ENCODE data around the gene ATG7. TPM values are rescaled to one million over a fixed set of nuclear protein-coding genes. Genes with fewer than 3 reads are reported as not detected.
"Not testable (repeated sequence)": the region's sequence is repeated elsewhere in the genome, so short reads cannot be mapped to it uniquely, and the experiment has no call there.

ATG7 gene
- total RNA-seq, 1 donor, result 131 TPM

DNA sequence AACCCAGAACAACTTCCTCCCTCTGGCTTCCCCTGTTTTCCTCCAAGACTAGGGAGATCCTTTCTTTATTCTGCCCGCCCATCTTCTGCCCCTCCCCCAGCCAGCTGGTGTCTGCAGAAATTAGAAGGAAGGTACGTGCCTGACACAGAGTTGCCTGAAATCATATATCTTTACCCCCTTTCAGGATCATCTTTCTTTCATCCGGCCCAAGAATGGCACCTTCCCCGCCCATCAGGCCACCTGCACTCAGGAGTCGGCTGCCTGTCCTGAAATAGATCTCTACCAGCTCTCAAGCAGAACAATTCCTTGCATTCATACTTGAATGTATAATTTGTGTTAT lies 237.8 kb downstream of the ATG7 start:
- no peak overlapping the region for H3K4me3 ChIP-seq (ENCODE audit: low read depth, low read length)
- DNase-seq (ENCODE audit: low read depth), result no peak
- TF ChIP-seq, protein P1, sequence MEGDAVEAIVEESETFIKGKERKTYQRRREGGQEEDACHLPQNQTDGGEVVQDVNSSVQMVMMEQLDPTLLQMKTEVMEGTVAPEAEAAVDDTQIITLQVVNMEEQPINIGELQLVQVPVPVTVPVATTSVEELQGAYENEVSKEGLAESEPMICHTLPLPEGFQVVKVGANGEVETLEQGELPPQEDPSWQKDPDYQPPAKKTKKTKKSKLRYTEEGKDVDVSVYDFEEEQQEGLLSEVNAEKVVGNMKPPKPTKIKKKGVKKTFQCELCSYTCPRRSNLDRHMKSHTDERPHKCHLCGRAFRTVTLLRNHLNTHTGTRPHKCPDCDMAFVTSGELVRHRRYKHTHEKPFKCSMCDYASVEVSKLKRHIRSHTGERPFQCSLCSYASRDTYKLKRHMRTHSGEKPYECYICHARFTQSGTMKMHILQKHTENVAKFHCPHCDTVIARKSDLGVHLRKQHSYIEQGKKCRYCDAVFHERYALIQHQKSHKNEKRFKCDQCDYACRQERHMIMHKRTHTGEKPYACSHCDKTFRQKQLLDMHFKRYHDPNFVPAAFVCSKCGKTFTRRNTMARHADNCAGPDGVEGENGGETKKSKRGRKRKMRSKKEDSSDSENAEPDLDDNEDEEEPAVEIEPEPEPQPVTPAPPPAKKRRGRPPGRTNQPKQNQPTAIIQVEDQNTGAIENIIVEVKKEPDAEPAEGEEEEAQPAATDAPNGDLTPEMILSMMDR (IDR thresholded peaks at IDR 0.05; ENCODE audit: insufficient read depth, low read depth, low read length), result no peak

DNA sequence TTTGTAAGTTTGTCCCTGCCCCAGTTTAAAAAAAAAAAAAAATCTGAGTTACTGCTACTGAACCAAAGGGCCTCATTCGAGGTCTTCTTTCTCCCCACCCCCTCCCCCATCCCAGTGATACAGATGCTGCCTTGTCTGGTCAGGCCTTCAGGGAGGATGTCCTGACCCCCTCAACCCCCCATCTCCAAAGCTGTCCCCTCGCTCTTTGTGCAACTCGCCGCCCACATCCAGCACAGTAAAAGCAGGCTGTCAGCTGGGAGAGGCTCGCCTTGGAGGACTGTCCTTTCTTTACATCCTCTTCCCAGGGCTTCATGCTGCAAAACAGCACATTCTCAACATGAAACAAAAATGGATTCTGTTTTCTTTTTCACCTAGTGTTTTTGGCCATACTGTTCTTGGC lies 238.2 kb downstream of the ATG7 start:
- H3K4me3 ChIP-seq (ENCODE audit: low read depth, low read length), result no peak overlapping the region
- TF ChIP-seq, protein P1 (IDR thresholded peaks at IDR 0.05; ENCODE audit: insufficient read depth, low read depth, low read length), result no peak
- DNase-seq (ENCODE audit: low read depth), result no peak

DNA sequence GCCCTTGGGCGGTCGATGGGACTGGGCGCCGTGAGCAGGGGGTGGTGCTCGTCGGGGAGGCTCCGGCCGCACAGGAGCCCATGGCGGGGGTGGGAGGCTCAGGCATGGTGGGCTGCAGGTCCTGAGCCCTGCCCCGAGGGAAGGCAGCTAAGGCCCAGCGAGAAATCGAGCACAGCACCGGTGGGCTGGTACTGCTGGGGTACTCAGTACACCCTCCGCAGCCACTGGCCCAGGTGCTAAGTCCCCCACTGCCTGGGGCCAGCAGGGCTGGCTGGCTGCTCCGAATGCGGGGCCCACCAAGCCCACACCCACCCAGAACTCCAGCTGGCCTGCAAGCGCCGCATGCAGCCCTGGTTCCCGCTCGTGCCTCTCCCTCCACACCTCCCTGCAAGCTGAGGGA lies 239.4 kb downstream of the ATG7 start:
- DNase-seq (ENCODE audit: low read depth); H3K4me3 ChIP-seq (ENCODE audit: low read depth, low read length): not testable (repeated sequence)

DNA sequence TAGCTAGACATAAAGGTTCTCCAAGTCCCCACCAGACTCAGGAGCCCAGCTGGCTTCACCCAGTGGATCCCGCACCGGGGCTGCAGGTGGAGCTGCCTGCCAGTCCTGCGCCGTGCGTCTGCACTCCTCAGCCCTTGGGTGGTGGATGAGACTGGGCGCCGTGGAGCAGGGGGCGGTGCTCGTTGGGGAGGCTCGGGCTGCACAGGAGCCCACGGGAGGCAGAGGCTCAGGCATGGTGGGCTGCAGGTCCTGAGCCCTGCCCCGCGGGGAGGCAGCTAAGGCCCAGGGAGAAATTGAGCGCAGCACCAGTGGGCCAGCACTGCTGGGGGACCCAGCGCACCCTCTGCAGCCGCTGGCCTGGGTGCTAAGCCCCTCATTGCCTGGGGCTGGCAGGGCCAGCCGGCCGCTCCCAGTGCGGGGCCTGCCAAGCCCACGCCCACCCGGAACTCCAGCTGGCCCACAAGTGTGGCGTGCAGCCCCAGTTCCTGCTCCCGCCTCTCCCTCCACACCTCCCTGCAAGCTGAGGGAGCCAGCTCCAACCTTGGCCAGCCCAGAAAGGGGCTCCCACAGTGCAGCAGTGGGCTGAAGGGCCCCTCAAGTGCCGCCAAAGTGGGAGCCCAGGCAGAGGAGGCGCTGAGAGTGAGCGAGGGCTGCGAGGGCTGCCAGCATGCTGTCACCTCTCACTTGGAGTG lies 241.1 kb downstream of the ATG7 start:
- not testable (repeated sequence) for DNase-seq (ENCODE audit: low read depth); H3K4me3 ChIP-seq (ENCODE audit: low read depth, low read length)

DNA sequence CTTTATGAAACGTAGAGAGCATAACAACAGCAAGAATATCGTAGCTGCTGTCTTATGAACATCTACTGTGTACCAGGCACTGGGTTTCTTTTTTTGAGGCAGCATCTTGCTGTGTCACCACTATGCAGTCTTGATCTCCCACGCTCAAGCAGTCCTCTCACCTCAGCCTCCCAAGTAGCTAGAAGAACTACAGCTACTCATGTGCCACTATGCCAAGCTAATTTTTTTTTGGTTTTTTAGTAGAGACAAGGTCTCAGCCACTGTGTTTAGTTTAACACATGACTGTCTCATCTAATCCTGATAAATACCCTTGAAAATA lies 241.6 kb downstream of the ATG7 start:
- H3K4me3 ChIP-seq (ENCODE audit: low read depth, low read length), result no peak overlapping the region
- DNase-seq (ENCODE audit: low read depth), result no peak
- TF ChIP-seq, protein P1 (IDR thresholded peaks at IDR 0.05; ENCODE audit: insufficient read depth, low read depth, low read length), result no peak

DNA sequence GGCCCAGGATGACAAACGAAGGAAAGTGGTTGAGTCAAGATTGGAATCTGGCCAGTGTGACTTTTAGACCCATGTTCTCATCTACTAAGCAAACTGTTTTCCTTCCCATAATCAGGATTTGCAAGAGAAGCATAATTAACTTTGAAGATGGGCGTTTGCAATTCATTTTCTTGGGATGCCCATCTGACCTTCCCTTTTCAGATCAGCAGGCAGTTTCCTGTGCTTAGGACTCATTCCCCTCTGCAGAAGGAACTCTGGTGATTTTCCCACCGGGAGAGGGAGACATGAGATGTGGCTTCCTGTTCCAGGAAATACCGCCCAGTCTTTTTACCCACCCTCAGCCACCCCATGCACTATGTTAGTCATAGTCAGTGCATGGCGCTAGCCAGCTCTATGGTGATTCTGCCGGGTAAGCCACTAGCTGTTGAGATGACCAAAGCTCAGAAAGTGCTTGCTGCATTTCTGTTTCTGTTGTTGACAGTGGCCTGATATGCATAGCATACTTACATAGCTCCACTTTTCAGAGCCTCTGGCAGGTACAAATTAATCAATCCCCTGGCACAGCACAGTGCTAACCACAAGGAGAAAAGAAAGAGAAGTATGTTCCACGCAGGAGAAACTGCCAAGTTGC lies 242.1 kb downstream of the ATG7 start:
- TF ChIP-seq, protein P1 (IDR thresholded peaks at IDR 0.05; ENCODE audit: insufficient read depth, low read depth, low read length), result peak; percentile 28
- DNase-seq (ENCODE audit: low read depth), result peak; percentile 92
- no peak overlapping the region for H3K4me3 ChIP-seq (ENCODE audit: low read depth, low read length)

DNA sequence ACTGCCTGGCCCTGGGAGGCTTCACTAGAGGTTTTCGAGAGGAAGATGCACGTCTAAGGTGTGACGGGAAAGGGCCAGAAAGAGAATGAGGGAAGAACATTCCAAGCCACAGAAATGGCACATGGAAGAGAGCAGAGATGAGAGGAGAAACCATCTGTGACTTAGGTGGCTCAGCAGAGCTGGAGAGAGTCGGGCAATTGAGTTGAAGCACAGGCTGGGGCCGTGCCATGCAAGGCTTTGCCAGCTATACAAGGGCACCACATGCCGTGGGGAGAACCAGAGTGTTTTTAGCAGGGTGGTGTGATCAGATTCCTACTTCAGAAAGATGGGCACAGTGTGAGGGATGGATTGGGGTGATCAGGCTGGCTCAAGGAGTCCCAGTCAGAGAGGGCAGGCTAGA lies 245.4 kb downstream of the ATG7 start:
- TF ChIP-seq, protein P1 (IDR thresholded peaks at IDR 0.05; ENCODE audit: insufficient read depth, low read depth, low read length), result no peak
- DNase-seq (ENCODE audit: low read depth), result no peak
- no peak overlapping the region for H3K4me3 ChIP-seq (ENCODE audit: low read depth, low read length)

DNA sequence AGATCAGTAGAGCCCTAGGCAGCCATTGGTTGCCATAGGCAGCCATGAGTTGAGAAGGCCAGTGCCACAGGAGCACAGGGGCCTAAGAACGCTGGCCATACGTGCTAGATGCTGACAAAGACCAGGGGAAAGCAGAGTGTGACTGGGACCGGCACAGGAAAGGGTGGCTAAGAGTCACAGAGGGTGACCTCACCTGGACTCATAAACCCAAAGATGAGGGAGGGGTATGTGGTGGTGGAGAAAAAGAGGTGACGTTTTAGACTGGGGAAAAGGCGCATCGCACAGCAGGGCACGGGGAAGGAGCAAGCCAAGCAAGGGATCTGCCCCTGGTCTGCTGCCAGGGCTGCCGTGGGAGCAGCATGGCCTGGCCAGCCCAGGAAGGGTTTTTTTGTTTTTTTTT lies 249.0 kb downstream of the ATG7 start:
- H3K4me3 ChIP-seq (ENCODE audit: low read depth, low read length), result no peak overlapping the region
- TF ChIP-seq, protein P1 (IDR thresholded peaks at IDR 0.05; ENCODE audit: insufficient read depth, low read depth, low read length), result no peak
- no peak for DNase-seq (ENCODE audit: low read depth)

All from fibroblast of villous mesenchyme (primary cell).